ENCODE results near the gene MAST4. TPM values are rescaled to one million over a fixed set of nuclear protein-coding genes. Genes with fewer than 3 reads are reported as not detected.

MAST4 gene
- total RNA-seq, 2 donors from 2014 or later = 36.8 to 45.7 TPM

DNA sequence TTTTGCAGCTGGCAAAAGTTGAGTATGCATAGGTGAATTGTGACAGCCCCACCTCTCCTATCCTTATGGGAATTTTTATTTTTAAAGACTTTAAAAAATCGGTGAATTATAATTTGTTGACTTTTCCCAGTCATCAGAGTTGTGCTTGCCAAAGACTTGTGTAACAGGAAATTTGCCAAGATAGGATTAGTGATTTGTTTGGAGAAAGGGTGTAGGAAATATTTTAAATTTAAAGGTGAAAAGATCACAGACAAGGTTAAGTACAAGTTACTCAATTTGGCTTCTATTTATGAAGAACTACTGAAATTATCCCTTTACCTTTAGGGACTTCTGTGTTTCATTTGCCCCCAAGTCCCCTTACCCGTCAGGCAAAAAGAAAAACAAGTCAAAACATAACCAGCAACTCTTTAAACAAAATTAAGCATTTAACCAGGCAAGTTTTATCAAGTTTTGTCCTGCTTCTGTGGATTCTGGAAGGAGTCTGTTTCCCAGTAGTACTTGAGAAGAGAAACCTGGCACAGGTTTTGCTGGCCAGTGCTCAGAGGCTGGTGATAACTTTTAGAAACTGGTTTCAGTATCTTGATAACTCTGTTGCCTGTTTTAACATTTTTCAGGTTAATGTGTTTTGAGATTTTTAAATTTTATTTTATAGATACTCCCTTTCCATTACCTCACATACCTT, 285.4 kb downstream of the MAST4 start:
- Histone ChIP-seq H3K27ac (peak overlapping the region; percentile 43 to 65), H3K27me3 (replicated peaks; ENCODE audit: insufficient read depth) (no peaks in the 10 kb centered on the region), H3K4me1 (replicated peaks) (no peaks in the 10 kb centered on the region), H3K9me3 (no peaks in the 10 kb centered on the region), H3K4me3 (no peak overlapping the region), H3K36me3 (no peaks in the 10 kb centered on the region)
- 21% methylated on average over 2 of the region's 2 CpGs for WGBS
- intact Hi-C loops (cut with DNase I) = no loop called here
- TF ChIP-seq POLR2A (IDR thresholded peaks at IDR 0.05) = no peak
- TF ChIP-seq, protein P1, sequence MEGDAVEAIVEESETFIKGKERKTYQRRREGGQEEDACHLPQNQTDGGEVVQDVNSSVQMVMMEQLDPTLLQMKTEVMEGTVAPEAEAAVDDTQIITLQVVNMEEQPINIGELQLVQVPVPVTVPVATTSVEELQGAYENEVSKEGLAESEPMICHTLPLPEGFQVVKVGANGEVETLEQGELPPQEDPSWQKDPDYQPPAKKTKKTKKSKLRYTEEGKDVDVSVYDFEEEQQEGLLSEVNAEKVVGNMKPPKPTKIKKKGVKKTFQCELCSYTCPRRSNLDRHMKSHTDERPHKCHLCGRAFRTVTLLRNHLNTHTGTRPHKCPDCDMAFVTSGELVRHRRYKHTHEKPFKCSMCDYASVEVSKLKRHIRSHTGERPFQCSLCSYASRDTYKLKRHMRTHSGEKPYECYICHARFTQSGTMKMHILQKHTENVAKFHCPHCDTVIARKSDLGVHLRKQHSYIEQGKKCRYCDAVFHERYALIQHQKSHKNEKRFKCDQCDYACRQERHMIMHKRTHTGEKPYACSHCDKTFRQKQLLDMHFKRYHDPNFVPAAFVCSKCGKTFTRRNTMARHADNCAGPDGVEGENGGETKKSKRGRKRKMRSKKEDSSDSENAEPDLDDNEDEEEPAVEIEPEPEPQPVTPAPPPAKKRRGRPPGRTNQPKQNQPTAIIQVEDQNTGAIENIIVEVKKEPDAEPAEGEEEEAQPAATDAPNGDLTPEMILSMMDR (IDR thresholded peaks at IDR 0.05) = no peak
- peak; percentile 66 for TF ChIP-seq POLR2AphosphoS5 (IDR thresholded peaks at IDR 0.05)
- peak; percentile 72 for DNase-seq (ENCODE audit: low spot score)

DNA sequence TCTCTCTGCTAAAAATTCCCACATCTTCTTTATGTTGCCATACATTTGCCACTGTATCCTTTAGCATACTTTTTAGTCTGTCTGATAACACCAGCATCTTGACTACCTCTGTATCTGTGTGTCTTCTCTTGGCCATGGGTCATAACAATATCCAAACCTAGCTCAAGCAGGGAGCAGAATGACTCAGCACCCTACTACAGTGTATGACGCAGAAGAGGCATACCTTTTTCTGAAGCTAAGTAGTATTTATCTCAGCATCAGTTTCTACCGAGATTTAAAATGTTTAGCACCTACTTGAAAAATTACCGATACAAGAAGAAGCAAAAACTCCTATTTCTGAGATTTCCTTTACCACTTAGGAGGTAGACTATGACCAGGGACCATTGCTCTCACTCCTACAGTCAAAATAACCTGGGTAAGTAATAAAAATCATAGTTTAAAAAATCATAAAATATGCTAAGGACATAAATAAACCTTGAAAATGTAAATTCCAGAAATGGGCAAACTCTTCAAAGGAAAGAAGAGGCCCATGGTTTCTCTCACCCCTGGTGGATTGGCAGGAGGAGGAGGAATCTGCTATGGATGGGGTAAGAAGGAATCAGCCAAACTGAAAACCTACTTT, 286.5 kb downstream of the MAST4 start:
- WGBS = 60% methylated on average over 3 of the region's 3 CpGs
- no peak overlapping the region for H3K4me3 ChIP-seq
- H3K27ac ChIP-seq = peak overlapping the region in 1 of 2 donors; percentile 65
- intact Hi-C loops (cut with DNase I) = no loop called here
- no peaks in the 10 kb centered on the region for H3K36me3 ChIP-seq
- TF ChIP-seq, protein P1 (IDR thresholded peaks at IDR 0.05) = no peak
- no peak for TF ChIP-seq POLR2AphosphoS5 (IDR thresholded peaks at IDR 0.05)
- no peak for TF ChIP-seq POLR2A (IDR thresholded peaks at IDR 0.05)
- DNase-seq (ENCODE audit: low spot score) = no peak
- no peaks in the 10 kb centered on the region for H3K9me3 ChIP-seq
- no peaks in the 10 kb centered on the region for H3K27me3 ChIP-seq (replicated peaks; ENCODE audit: insufficient read depth)
- H3K4me1 ChIP-seq (replicated peaks) = no peaks in the 10 kb centered on the region

DNA sequence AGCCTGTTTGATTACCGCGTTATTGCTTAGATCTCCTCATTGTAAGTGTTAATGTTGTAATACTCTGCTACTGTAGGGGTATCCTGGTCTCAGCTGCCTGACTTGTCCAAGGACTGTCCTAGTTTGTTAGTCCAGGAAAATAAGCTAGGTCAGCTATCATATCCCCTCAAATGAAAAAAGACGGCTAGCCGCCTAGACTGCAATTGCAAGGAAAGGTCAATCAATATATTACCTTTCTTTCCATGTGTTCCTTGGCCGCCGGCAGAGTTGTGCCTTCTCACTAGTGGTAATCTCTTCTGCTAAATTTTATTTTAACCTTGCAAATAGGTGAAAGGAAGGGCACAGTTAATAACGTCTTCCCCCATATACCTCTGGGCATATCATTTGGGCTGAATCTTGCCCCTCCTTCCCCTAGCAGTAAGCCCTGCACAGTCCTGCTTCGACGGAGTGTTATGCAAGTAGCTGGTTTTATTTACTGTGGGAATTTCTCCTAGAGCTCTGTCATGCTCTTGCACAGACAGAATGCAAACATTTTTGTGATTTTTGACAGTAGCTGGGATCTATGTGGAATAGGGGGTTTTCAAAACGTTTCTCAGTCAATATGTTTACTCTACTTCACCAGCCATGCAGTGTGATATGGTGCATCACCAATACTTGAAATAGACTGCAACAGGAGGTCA, 288.5 kb downstream of the MAST4 start:
- TF ChIP-seq, protein P1 (IDR thresholded peaks at IDR 0.05) = no peak
- H3K27me3 ChIP-seq (replicated peaks; ENCODE audit: insufficient read depth) = no peaks in the 10 kb centered on the region
- intact Hi-C loops (cut with DNase I) = no loop called here
- DNase-seq (ENCODE audit: low spot score) = no peak
- H3K36me3 ChIP-seq = no peaks in the 10 kb centered on the region
- no peaks in the 10 kb centered on the region for H3K4me1 ChIP-seq (replicated peaks)
- H3K4me3 ChIP-seq = no peak overlapping the region
- no peak overlapping the region for H3K27ac ChIP-seq
- WGBS = 77% methylated on average over 10 of the region's 10 CpGs
- no peaks in the 10 kb centered on the region for H3K9me3 ChIP-seq

DNA sequence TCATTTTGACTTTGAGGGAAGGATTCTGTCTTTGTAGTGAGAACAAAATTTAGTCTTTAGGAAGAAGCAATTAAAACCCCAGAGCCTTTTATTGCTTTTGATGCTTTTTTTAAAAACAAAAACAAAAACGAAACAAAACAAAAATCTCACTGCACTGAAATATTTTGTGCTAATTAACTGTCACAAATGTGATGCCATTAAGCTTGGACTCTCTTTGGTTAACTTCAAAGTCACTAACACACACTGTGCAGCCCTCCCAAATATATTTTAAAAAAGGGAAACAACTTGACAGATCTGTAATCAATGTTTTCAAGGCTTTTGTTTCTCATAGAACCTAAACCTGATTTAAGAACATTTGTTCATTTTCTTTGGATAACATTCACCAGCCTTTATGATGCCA, 290.7 kb downstream of the MAST4 start:
- no peak for DNase-seq (ENCODE audit: low spot score)
- WGBS = 51% methylated on average over 1 of the region's 1 CpG
- Histone ChIP-seq H3K27me3 (replicated peaks; ENCODE audit: insufficient read depth) (no peaks in the 10 kb centered on the region), H3K36me3 (no peaks in the 10 kb centered on the region), H3K27ac (no peak overlapping the region), H3K4me3 (no peak overlapping the region), H3K9me3 (no peaks in the 10 kb centered on the region), H3K4me1 (replicated peaks) (no peaks in the 10 kb centered on the region)
- TF ChIP-seq POLR2AphosphoS5 (IDR thresholded peaks at IDR 0.05) (no peak), POLR2A (IDR thresholded peaks at IDR 0.05) (no peak)
- TF ChIP-seq, protein P1 (IDR thresholded peaks at IDR 0.05) = no peak
- intact Hi-C loops (cut with DNase I) = no loop called here
